Astrocyte of the hippocampus (primary cell): Measurements from ENCODE around the gene MAP3K5.

Source experiments
- DNase-seq: peaks from one replicate; pipeline ENCODE4 v3.0.0; 2011; ENCODE audit warnings: low read depth, low spot score

MAP3K5 gene

DNA sequence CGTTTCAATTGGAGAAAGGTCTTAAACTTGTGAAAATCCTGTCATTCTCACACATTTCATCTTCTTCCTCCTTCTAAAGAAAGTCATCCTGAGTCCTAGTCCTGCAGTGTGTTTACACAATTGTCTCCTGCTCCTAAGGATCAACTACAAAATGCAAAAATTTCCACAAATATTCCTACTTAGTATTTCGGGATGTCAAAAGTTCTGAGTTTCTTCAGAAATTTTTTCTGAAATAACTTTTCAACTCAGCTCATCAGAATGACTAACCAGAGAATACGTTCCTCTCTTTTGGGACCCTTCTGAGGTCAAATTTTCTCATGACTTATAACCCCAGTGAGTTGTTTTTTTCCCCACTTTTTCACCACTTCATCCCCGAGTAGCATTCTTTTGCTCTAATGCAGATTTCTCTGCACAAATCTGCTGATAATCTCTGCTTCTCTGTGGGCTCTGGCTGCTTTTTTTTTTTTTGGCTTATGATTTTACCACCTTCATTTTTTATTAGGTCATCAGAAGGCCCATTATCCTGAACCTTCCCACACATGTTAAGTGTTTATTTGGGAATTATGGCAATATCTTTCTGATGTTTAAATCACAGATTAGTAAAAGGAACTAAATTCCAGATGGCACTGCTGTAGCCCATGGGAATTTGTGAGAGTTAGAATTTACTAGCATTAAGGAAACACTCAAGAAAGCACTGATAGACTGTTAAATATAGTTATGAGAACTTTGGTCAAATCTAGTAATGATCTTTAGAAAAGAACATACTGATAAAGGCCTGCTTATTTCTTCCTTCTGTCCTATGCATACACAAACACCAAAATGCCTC, 41.4 kb downstream of the MAP3K5 start:
- DNase-seq, result no peak

- DNase-seq, result no peak
These were observed 42.8 kb downstream of the MAP3K5 start for GRCh38 chr6:136749359-136749997.

GRCh38 chr6:136747507-136747906, 44.8 kb downstream of the MAP3K5 start:
- DNase-seq, result no peak

- DNase-seq, result peak; percentile 43
These were observed 47.0 kb downstream of the MAP3K5 start for GRCh38 chr6:136745300-136745699.

GRCh38 chr6:136744889-136745288, 47.4 kb downstream of the MAP3K5 start:
- DNase-seq, result no peak

DNA sequence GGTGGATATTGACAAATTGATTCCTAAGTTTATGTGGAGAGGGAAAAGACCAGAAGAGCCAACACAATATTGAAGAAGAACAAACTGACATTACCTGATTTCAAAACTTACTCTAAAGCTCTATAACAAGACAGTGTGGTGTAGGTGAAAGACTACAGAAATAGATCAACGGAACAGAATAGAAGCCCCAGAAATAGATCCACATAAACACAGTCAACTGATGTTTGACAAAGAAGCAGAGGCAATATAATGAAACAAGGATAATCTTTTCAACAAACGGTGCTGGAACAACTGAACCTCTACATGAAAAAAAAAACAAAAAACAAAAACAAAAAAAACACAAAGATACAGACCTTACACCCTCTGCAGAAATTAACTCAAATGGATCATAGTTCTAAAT, 50.2 kb downstream of the MAP3K5 start:
- DNase-seq, result no peak

DNA sequence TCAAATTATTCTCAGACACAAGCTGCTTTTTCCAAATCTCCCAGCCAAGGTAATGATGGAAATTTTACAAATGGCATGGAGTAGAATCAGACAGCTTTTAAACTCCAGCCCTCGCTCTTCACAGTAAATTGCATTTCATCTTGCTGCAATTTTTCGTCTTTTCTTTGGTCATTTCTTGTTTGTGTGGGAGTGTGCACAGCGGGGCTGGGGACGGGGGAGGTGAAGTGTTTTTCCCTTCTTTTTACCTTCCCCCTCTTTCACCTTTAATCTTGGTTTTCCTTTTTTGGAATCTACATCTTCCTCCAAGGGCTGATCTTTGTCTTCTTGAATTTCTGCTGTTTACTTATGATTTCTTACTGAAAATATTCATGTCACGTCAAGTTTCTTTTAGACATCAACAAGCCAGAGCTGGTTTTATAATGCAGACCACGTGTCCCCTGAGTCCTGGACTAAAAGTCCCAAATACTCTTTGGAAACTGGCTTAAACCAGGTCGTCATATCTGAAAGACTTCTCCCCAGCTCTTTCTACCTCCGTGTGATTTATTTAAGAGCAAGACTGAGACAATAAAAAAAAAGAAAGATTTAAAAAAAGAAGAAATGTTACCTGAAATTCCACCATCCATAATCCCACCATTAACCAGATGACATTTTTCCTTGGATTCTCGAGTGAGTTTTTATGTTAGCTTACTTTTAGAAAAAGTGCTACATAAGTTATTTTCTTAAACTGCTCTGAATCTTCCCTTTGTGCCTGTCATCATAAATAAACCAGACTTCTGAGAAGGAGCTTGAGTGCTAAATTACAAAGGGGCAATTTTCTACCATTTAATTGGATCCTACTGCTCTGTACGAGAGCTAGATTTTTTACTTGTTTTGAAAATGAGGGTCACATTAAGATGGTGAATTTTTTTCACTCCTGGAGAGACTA, 52.0 kb downstream of the MAP3K5 start:
- no peak for DNase-seq

DNA sequence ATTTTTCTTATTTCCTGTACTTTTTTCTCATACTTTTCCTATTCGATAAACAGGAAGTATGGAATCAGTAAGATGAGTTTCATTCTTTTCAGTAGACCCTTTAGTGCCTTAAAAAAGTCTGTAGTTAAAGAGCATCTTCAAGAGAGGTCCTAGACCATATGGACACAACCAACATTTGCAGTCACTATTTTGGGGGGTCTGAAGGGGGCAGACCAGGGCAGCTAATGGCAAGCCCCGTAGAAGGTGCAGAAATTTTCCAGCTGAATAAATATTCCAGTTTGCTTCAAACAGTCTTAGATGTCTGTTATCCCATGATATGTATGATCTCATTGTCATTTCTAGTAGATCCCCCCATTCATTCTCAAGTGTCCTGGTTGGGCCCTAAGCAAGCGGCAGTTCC, 52.8 kb downstream of the MAP3K5 start:
- no peak for DNase-seq

DNA sequence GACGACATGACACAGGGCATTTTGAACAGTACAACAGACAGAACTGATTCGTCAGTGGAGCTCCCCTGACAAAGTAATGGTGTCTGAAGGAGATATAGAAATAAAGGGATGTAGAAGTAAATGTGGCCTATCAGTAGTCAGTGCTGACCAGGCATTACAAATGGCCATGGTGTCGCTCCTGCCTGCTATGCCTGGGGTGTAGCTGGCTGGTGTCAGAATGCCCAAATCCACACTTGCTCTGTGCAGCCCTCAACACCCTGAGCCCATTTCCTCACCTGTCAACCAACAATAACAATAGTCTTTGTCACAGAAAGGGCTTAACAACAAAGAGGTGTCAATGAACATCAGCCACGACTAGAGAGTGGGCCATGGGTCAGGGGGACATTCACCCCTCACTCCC, 53.2 kb downstream of the MAP3K5 start:
- no peak for DNase-seq

- DNase-seq, result no peak
These were observed 53.6 kb downstream of the MAP3K5 start for GRCh38 chr6:136738692-136739057.

DNA sequence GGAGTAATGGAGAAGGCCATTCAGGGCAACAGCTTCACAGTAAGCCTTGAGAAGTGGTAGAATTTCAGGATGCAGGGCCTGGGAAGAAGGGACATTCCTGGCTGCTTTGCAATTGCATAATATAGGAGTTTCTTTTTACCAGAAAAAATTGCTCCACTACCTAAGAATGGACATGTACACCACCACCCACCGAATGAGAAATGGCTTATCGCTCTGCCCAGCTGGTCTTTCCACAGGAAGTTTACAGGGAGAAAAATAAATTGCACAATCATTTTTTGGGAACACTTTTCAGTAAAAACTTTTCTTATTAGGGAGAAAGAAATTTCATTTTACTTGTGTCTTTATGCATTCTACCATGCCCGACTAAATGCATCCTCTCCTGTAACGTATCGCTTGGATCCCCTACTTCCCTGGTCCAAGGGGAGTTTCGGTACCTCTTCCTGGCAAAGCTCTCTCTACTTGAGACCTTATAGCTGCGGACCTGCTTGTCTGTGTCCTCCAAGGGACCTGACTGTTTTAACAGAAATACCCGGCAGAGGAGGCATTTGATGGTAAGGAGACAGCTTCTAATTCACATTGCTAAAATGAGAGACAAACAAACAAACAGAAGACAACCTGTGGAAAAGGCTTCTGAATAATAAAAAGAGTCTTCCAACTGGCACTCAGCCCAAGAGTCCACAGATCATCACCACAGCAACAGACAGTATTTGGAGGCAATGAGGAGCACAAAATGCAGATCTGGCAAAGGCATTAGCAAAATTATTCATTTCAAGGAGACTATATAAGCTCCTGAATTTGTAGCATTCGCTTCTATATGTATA, 54.2 kb downstream of the MAP3K5 start:
- DNase-seq, result peak; percentile 26

- no peak for DNase-seq
These were observed 54.9 kb downstream of the MAP3K5 start for GRCh38 chr6:136737374-136737844.

- no peak for DNase-seq
These were observed 55.9 kb downstream of the MAP3K5 start for GRCh38 chr6:136736281-136736960.

DNA sequence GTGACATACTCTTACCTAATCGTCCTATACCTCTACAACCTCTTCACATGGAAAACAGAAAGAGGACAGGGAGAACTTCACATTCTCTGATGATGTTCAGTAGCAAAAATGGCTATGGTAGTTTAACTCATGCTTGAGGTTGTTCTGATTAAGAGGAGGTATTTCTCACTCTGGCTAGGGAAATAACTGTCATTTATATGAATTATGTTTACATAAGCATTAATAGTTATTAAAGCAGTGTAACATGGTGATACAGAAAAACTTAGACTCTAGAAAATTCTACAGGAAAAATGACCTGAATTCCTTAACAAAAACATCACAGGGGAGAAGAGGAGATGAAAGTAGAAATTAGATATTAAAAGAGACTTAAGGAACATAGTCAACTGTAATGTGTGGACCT, 57.3 kb downstream of the MAP3K5 start:
- DNase-seq, result no peak

GRCh38 chr6:136732889-136733288, 59.4 kb downstream of the MAP3K5 start:
- DNase-seq, result no peak

DNA sequence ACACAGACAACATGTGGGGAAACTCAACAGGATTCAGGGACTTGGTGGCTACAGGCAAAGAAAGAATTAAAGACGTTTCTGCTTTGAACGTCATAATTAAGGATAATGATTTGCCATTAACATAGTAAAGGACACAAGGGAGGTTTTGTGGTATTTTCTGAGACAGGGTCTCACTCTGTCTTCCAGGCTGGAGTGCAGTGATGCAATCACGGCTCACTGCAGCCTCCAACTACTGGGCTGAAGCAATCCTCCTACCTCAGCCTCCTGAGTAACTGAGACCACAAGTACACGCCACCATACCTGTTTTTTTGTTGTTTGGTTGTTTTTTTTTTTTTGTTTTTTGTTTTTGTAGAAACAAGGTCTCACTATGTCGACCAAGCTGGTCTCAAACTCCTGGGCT, 62.4 kb downstream of the MAP3K5 start:
- DNase-seq, result no peak

DNA sequence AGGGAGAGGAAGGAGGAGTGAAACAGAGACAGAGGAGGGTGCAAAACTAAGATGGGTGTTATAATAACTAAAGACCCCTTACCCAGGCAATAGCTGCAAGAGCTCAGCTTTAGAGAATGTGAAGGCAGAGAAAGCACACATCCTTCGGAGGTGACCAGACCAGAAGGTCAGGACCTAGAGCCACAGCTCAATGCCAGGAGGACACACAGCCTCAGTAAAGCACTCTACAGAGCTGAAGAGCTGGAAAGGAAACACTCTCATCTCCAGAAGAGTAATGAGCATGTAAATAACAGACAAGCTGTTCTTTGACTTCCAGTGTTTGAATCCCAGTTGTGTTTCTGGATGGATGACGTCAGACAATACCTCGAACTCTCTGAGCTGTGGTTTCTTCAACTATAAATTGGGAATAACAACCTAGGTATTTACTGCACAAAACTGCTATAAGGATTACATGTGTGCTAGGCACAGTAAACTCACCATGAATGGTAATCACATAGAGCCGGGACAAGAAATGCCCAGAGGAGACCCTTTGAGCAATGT, 63.2 kb downstream of the MAP3K5 start:
- DNase-seq, result no peak

GRCh38 chr6:136728033-136728939, 64.0 kb downstream of the MAP3K5 start:
- no peak for DNase-seq

DNA sequence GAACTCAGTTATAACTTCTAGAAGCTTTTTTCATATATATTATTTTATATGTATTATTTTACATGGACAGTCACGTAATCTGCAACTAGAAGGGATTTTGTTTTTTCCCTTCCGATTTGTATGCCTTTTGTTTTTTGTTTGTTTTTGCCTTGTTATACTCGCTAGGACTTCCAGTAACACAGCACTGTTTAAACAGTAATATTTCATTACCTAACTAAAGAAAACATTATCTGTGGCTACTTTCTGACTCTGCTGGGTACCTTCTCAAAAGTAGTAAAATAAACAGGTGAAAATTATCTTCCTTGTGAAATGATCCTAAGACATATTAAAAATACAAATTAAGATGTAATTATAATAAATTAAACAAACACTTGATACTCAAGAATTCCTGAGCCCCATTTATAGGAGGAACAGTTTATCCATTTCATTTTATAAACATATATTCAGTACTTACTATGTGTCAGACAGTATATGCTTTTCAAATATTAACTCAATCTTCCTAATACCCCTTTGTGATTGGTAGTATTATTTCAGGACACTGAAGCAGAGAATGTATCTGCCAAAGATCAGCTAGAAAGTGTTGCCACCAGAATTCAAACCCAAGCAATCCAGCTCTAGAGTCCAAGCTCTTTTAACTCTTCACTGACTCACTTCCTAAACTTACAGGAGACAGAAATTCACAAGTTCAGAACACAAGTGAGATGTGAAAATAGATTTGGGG, 65.3 kb downstream of the MAP3K5 start:
- no peak for DNase-seq
